Choroid plexus epithelial cell (primary cell): ENCODE measurements around the gene HOXA3.
A peak's percentile ranks its signal among the peaks of the same experiment; 100 is the strongest.

Experiments
- DNase-seq: peaks from one replicate; pipeline ENCODE4 v3.0.0-alpha.2; 2010; ENCODE audit warnings: low read depth
- H3K4me3 ChIP-seq: 2 replicates; pipeline ENCODE4 v1.5.1; 2011; ENCODE audit warnings: low read depth, mild to moderate bottlenecking, control low read depth, low read length, moderate library complexity
- CTCF ChIP-seq: conservative IDR thresholded peaks from 2 replicates; pipeline ENCODE4 v1.5.1; 2011; ENCODE audit warnings: low read depth, mild to moderate bottlenecking, control low read depth, inconsistent platforms, low read length, moderate library complexity

Gene HOXA3

GRCh38 chr7:27162561-27163287 lies 10.3 kb upstream of the HOXA3 start:
- TF ChIP-seq CTCF, result no peak
- no peak for DNase-seq
- no peak overlapping the region for H3K4me3 ChIP-seq

GRCh38 chr7:27161721-27162560 lies 9.6 kb upstream of the HOXA3 start:
- TF ChIP-seq CTCF, result no peak
- DNase-seq, result no peak
- H3K4me3 ChIP-seq, result no peak overlapping the region

GRCh38 chr7:27161214-27161720 lies 8.9 kb upstream of the HOXA3 start:
- peak overlapping the region; percentile 26 for H3K4me3 ChIP-seq
- no peak for TF ChIP-seq CTCF
- DNase-seq, result no peak

GRCh38 chr7:27160546-27161213 lies 8.3 kb upstream of the HOXA3 start:
- peak; percentile 80 for DNase-seq
- H3K4me3 ChIP-seq, result peak overlapping the region; percentile 39
- TF ChIP-seq CTCF, result peak; percentile 96

- no peak for TF ChIP-seq CTCF
- no peak overlapping the region for H3K4me3 ChIP-seq
- DNase-seq, result no peak
Measured at GRCh38 chr7:27160145-27160545, 7.8 kb upstream of the HOXA3 start.

GRCh38 chr7:27159266-27160144 lies 7.1 kb upstream of the HOXA3 start:
- no peak overlapping the region for H3K4me3 ChIP-seq
- no peak for TF ChIP-seq CTCF
- no peak for DNase-seq
